ENCODE measurements around the gene IGFN1.
"Not testable (repeated sequence)": the region's sequence is repeated elsewhere in the genome, so short reads cannot be mapped to it uniquely, and the experiment has no call there.

IGFN1 gene

GRCh38 chr1:201250326-201251011, 59.8 kb downstream of the IGFN1 start:
- DNase-seq (ENCODE audit: low spot score) = peak; percentile 44

- peak; percentile 23 for DNase-seq (ENCODE audit: low spot score)
Observed at GRCh38 chr1:201251411-201251810, 60.8 kb downstream of the IGFN1 start.

GRCh38 chr1:201251851-201252430, 61.3 kb downstream of the IGFN1 start:
- DNase-seq (ENCODE audit: low spot score) = peak; percentile 33

GRCh38 chr1:201252944-201253371, 62.3 kb downstream of the IGFN1 start:
- peak; percentile 22 for DNase-seq (ENCODE audit: low spot score)

GRCh38 chr1:201253411-201253810, 62.8 kb downstream of the IGFN1 start:
- peak; percentile 45 for DNase-seq (ENCODE audit: low spot score)

GRCh38 chr1:201253906-201254624, 63.4 kb downstream of the IGFN1 start:
- peak; percentile 47 for DNase-seq (ENCODE audit: low spot score)

GRCh38 chr1:201254625-201255478, 64.2 kb downstream of the IGFN1 start:
- peak; percentile 90 for DNase-seq (ENCODE audit: low spot score)

GRCh38 chr1:201255479-201256362, 65.1 kb downstream of the IGFN1 start:
- peak; percentile 39 for DNase-seq (ENCODE audit: low spot score)

- DNase-seq (ENCODE audit: low spot score) = not testable (repeated sequence)
Observed at GRCh38 chr1:201258132-201258531, 67.5 kb downstream of the IGFN1 start.

GRCh38 chr1:201258763-201259230, 68.2 kb downstream of the IGFN1 start:
- DNase-seq (ENCODE audit: low spot score) = no peak

GRCh38 chr1:201259476-201260235, 69.0 kb downstream of the IGFN1 start:
- DNase-seq (ENCODE audit: low spot score) = peak; percentile 58

GRCh38 chr1:201260236-201260590, 69.6 kb downstream of the IGFN1 start:
- no peak for DNase-seq (ENCODE audit: low spot score)

- DNase-seq (ENCODE audit: low spot score) = no peak
Observed at GRCh38 chr1:201260648-201261311, 70.2 kb downstream of the IGFN1 start.

GRCh38 chr1:201261771-201262547, 71.3 kb downstream of the IGFN1 start:
- no peak for DNase-seq (ENCODE audit: low spot score)

- DNase-seq (ENCODE audit: low spot score) = no peak
Observed at GRCh38 chr1:201262963-201263608, 72.5 kb downstream of the IGFN1 start.

- DNase-seq (ENCODE audit: low spot score) = peak; percentile 22
Observed at GRCh38 chr1:201264072-201264471, 73.4 kb downstream of the IGFN1 start.

- no peak for DNase-seq (ENCODE audit: low spot score)
Observed at GRCh38 chr1:201264554-201264953, 73.9 kb downstream of the IGFN1 start.

- DNase-seq (ENCODE audit: low spot score) = no peak
Observed at GRCh38 chr1:201265756-201266155, 75.1 kb downstream of the IGFN1 start.
